PFSK-1 (cell line): ENCODE results near the gene RNF157.

Source experiments
- POLR2AphosphoS5 ChIP-seq: IDR thresholded peaks from 2 replicates; pipeline ENCODE4 v1.6.1; 2012; ENCODE audit warnings: low read depth, mild to moderate bottlenecking, control low read depth, low read length, moderate library complexity
- SIN3A ChIP-seq: IDR thresholded peaks from 2 replicates; pipeline ENCODE4 v1.6.1; 2012; ENCODE audit warnings: mild to moderate bottlenecking, low read length, moderate library complexity, borderline replicate concordance; ENCODE audit not compliant: insufficient read depth
- TAF1 ChIP-seq: IDR thresholded peaks from 2 replicates; pipeline ENCODE4 v1.6.1; 2012; ENCODE audit warnings: low read length, control low read depth, borderline replicate concordance; ENCODE audit not compliant: insufficient read depth

DNA sequence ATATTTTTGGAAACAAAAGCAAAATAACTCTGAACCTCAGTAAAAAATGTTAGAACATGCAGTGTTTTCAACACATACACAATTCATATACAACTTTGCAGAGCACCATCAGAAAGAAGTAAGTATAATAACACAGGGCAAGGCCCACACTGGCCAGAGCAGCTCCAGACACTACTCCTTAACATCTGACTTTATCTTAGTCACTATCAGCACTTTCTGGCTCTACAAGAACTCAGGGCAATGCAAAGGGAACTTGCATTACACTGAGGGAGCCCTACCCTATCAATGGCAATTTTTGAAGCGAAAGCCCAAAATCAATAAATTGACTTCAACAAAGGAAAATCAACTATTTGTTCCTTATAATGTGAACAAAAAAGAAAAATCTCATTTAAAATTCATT is 16.5 kb downstream of the RNF157 start:
- no peak for TF ChIP-seq SIN3A
- no peak for TF ChIP-seq POLR2AphosphoS5
- no peak for TF ChIP-seq TAF1
